ENCODE results near the gene KSR1. TPM values are rescaled to one million over a fixed set of nuclear protein-coding genes. Genes with fewer than 3 reads are reported as not detected.

KSR1 gene
- total and polyA plus RNA-seq, 10 of the 15 experiments (the other 5 are each of a cell fraction or from before 2014, with no cell fraction given) = 0.97 to 66.6 (median 22.9) TPM

DNA sequence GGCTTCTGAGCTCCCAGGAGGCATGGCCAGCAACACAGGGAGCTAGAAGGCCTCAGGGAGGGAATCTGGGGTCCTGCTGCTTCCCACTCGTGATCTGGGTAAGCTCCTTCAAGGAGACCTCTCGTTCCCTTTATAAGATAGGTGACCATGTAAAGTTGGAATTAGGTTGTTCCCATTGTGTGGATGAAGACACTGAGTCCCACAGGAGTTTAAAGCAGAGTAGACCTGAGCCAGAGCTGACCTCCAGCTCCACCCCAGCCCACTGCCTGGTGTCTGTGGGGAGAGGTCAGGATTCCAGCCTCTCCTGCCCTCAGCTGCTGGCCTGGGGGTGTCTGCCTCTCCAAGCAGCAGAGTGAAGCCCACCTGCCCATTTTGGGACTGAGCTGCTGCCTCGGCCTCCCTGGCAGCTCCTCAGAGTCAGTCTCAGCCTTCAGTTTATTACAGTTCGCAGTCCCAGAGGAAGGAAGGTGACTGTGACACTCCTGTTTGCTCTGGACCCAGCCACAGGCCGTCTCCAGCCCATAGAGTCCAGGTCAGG, 141.6 kb downstream of the KSR1 start:
- 93% methylated on average over 5 of the region's 5 CpGs for WGBS (ENCODE audit: insufficient coverage, insufficient replicate concordance, low lambda C conversion rate, missing lambda C conversion rate)
- no peak for FAIRE-seq
- no peak for ATAC-seq
- ChIA-PET POLR2A (interaction anchor here (1.1 kb wide), 1 partner anchor 136 kb away, joined by 4 read pairs; no protein-coding TSS in a partner anchor), SMC1A (ENCODE audit: uncharacterized antibody, unreplicated experiment) (interaction anchor here (0.8 to 3.4 kb wide), 4 partner anchors 9 to 361 kb away, joined by 3 to 16 read pairs (median 3); no protein-coding TSS in a partner anchor), CTCF (interaction anchor here (1.0 to 9.1 kb wide), 9 partner anchors 17 to 359 kb away, joined by 3 to 129 read pairs (median 5); partner anchors contain the start of gene KSR1), RAD21 (ENCODE audit: unreplicated experiment) (interaction anchor here (0.6 to 4.4 kb wide), 8 partner anchors 9 to 217 kb away, joined by 3 to 54 read pairs (median 4); partner anchors contain the start of gene KSR1)
- in situ Hi-C loops (cut with MboI) (loop anchor here (5.0 kb wide), 3 partner anchors 141 to 246 kb away; partner anchors contain the start of gene KSR1), intact Hi-C loops (cut with micrococcal nuclease; ENCODE audit: unreplicated experiment) (no loop called here)
- no peak overlapping the region for H3K9ac ChIP-seq (ENCODE audit: control insufficient read depth, insufficient read depth, low read length)
- DNase-seq (ENCODE audit: low read depth, low spot score) = no peak
- H3K27me3 ChIP-seq (replicated peaks in 1 of 2; ENCODE audit: control insufficient read depth in 2 of 2, insufficient read depth in 2 of 2, low read length in 1 of 2) = no peaks in the 10 kb centered on the region
- H2AFZ ChIP-seq (ENCODE audit: control insufficient read depth, low read depth, low read length) = no peak overlapping the region
- H3K4me1 ChIP-seq (ENCODE audit: control insufficient read depth, insufficient read depth, low read length) = peaks cover 2% of the 10 kb centered on the region; the same call in 1 of the 2 replicates
- H3K4me2 ChIP-seq (ENCODE audit: control insufficient read depth, insufficient read depth) = no peak overlapping the region
- H4K20me1 ChIP-seq (ENCODE audit: control insufficient read depth, insufficient read depth) = no peaks in the 10 kb centered on the region
- H3K4me3 ChIP-seq = no peak overlapping the region
- BruUV-seq (replicated peaks) = no TSS peak
- no peaks in the 10 kb centered on the region for H3K9me3 ChIP-seq (replicated peaks; ENCODE audit: control insufficient read depth, insufficient read depth, low read length)
- H3K36me3 ChIP-seq (ENCODE audit: control insufficient read depth in 2 of 2, insufficient read depth in 2 of 2, low read length in 1 of 2) = peaks cover 3 to 29% of the 10 kb centered on the region in 2 experiments; a peak in 3 of 4 replicates
- H3K27ac ChIP-seq (ENCODE audit: control insufficient read depth, insufficient read depth) = no peak overlapping the region
- no peaks in the 10 kb centered on the region for H3K79me2 ChIP-seq (ENCODE audit: control insufficient read depth, insufficient read depth, low read length)
- TF ChIP-seq MYB (IDR thresholded peaks at IDR 0.05; ENCODE audit: borderline replicate concordance, low read depth, low read length) (no peak), WRNIP1 (IDR thresholded peaks at IDR 0.05; ENCODE audit: borderline replicate concordance, low read depth, low read length) (no peak), NFYA (IDR thresholded peaks at IDR 0.05; ENCODE audit: borderline replicate concordance, low read depth, low read length) (no peak), FOXK2 (IDR thresholded peaks at IDR 0.05) (no peak), ZNF207 (IDR thresholded peaks at IDR 0.05; ENCODE audit: borderline replicate concordance) (no peak), RAD51 (IDR thresholded peaks at IDR 0.05) (no peak), HDGF (IDR thresholded peaks at IDR 0.05) (no peak), ETV6 (conservative IDR thresholded peaks at IDR 0.05 in 1 of 2, IDR thresholded peaks at IDR 0.05 in 1 of 2; ENCODE audit: borderline replicate concordance in 1 of 2, low read depth in 1 of 2) (no peak), PRDM15 (CRISPR knock-in tag; IDR thresholded peaks at IDR 0.05) (no peak), HDAC6 (IDR thresholded peaks at IDR 0.05; ENCODE audit: unreplicated experiment) (no peak), FOS (IDR thresholded peaks at IDR 0.05; ENCODE audit: borderline replicate concordance, extremely low read depth, insufficient read length) (no peak), ZBTB33 (IDR thresholded peaks at IDR 0.05) (no peak)
- TF ChIP-seq, protein P1, sequence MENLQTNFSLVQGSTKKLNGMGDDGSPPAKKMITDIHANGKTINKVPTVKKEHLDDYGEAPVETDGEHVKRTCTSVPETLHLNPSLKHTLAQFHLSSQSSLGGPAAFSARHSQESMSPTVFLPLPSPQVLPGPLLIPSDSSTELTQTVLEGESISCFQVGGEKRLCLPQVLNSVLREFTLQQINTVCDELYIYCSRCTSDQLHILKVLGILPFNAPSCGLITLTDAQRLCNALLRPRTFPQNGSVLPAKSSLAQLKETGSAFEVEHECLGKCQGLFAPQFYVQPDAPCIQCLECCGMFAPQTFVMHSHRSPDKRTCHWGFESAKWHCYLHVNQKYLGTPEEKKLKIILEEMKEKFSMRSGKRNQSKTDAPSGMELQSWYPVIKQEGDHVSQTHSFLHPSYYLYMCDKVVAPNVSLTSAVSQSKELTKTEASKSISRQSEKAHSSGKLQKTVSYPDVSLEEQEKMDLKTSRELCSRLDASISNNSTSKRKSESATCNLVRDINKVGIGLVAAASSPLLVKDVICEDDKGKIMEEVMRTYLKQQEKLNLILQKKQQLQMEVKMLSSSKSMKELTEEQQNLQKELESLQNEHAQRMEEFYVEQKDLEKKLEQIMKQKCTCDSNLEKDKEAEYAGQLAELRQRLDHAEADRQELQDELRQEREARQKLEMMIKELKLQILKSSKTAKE (IDR thresholded peaks at IDR 0.05; ENCODE audit: low read depth, poor library complexity, severe bottlenecking) = no peak
- TF ChIP-seq, protein P2, sequence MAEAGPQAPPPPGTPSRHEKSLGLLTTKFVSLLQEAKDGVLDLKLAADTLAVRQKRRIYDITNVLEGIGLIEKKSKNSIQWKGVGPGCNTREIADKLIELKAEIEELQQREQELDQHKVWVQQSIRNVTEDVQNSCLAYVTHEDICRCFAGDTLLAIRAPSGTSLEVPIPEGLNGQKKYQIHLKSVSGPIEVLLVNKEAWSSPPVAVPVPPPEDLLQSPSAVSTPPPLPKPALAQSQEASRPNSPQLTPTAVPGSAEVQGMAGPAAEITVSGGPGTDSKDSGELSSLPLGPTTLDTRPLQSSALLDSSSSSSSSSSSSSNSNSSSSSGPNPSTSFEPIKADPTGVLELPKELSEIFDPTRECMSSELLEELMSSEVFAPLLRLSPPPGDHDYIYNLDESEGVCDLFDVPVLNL (IDR thresholded peaks at IDR 0.05; ENCODE audit: low read depth, low read length) = no peak

Data from GM12878 (cell line).